ENCODE results near the gene MME.

Gene MME

DNA sequence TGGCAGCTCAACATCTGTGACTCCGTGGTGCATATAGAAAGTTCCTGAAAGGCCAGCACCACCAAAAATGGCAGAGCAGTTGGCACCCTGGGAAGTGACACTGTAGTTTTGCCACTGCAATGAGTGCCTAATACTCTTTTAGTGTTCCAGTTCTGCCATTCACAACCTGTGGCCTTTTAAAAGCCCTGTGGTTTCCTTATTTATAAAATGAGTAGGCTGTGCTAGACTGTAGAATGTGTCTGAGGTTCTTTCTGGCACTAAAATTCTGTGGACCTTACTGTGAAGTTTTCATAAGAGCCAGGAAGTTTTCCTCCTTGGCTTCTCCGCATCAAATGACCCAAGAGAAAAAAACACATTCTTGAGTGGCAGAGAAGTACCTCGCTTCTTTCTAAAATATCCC lies 74.1 kb downstream of the MME start:
- TF ChIP-seq, protein P1, sequence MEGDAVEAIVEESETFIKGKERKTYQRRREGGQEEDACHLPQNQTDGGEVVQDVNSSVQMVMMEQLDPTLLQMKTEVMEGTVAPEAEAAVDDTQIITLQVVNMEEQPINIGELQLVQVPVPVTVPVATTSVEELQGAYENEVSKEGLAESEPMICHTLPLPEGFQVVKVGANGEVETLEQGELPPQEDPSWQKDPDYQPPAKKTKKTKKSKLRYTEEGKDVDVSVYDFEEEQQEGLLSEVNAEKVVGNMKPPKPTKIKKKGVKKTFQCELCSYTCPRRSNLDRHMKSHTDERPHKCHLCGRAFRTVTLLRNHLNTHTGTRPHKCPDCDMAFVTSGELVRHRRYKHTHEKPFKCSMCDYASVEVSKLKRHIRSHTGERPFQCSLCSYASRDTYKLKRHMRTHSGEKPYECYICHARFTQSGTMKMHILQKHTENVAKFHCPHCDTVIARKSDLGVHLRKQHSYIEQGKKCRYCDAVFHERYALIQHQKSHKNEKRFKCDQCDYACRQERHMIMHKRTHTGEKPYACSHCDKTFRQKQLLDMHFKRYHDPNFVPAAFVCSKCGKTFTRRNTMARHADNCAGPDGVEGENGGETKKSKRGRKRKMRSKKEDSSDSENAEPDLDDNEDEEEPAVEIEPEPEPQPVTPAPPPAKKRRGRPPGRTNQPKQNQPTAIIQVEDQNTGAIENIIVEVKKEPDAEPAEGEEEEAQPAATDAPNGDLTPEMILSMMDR (IDR thresholded peaks at IDR 0.05; ENCODE audit: low read length, missing control alignments) = no peak
- H3K4me3 ChIP-seq (replicated peaks; ENCODE audit: low read depth, low read length) = no peak overlapping the region
- DNase-seq (ENCODE audit: low read depth) = no peak

DNA sequence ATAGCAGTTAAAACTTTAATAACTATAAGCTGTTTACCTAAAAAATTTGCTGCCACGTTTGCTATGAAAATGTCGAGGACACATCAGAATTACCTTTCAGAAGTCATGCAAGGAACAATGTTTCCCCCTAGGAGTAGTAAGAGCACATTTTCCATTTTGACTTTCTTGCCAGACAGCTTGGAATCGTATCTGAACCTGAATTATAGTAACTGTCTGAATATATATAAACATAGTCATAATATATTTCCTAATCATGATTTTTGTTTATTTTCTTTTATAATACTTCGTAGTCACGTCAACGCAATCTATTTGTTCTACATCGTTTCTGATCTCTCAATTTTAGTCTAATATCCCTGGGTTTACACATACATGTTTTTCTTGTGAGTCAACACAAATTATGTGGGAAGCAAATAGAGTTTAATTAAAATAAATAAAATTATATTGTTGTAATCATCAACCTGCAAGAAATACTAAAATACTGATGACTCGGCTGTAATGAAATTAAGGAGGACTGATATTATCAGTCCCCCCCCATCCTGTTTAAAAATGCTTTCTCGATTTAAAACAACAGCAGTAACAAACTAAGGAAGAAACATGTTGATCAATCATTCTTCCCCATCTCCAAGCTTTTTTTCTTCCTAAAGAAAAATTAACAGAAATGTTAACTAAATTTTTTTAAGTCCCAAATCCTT lies 78.4 kb downstream of the MME start:
- no peak overlapping the region for H3K4me3 ChIP-seq (replicated peaks; ENCODE audit: low read depth, low read length)
- no peak for DNase-seq (ENCODE audit: low read depth)
- TF ChIP-seq, protein P1 (IDR thresholded peaks at IDR 0.05; ENCODE audit: low read length, missing control alignments) = no peak

DNA sequence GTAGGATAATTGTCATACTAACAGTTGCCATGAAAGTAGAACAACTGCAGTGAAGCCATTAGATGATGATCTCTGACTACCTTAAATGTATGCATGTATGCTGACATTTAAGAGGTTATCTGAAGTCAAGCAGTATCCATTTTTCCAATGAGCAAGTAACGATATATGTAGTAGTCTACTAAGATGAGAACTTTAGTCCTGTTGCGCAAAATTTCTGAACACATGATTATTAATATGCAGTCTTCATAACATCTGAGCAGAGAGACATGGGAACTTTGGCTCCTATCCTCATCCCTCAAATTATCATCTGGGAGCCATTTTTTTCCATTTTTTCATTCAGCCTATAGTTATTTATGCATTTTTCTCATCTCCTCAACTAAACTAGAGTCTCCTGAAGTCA lies 79.2 kb downstream of the MME start:
- TF ChIP-seq, protein P1 (IDR thresholded peaks at IDR 0.05; ENCODE audit: low read length, missing control alignments) = no peak
- no peak overlapping the region for H3K4me3 ChIP-seq (replicated peaks; ENCODE audit: low read depth, low read length)
- no peak for DNase-seq (ENCODE audit: low read depth)

DNA sequence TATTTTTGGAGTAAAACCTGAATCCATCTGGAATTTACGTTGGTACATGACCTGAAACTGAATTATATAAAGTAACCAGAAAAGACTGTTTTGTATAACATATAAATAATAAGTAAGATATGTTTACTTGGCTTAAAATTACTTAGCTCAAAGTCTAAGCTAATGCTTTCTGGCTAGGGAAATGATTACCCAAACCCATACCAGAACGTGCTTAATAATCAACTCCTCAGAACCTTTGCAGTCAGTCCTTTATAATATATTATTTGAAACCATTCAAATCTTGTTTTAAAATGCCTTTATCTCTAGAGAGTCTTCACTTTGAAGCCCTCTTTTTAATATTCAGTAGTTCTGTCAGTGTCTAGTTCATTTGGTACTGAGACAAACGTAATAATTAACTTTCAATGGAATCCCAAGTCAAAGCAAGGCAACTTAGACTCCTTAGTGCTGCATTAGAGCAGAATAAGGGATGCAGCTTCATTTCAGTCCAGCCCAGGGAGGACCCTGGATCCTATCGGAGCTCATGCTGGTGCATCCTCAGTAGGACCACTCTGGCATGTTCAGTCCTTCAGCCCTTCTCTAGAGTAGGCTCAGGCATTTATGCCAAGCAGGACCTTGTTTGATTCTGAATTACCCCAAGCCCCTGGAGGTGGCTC lies 81.6 kb downstream of the MME start:
- DNase-seq (ENCODE audit: low read depth) = no peak
- TF ChIP-seq, protein P1 (IDR thresholded peaks at IDR 0.05; ENCODE audit: low read length, missing control alignments) = no peak
- no peak overlapping the region for H3K4me3 ChIP-seq (replicated peaks; ENCODE audit: low read depth, low read length)

DNA sequence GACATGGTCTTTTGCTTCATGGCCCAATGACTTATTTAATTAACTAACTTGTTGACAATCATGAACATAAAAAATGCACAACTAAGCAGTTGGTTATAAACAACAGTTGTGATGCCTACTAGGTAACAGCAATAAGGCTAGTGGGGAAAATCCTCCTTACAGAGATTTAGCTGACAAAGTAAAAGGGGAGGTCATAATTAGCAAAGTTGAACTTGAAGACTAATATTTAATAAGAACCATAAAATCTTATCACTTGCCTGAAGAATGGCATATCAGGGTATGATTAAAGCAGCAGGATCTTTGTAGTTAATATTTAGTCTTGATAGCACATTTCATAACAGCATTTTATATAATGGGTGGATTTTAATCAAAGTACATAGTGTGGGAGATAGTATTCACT lies 84.2 kb downstream of the MME start:
- TF ChIP-seq, protein P1 (IDR thresholded peaks at IDR 0.05; ENCODE audit: low read length, missing control alignments) = no peak
- no peak overlapping the region for H3K4me3 ChIP-seq (replicated peaks; ENCODE audit: low read depth, low read length)
- no peak for DNase-seq (ENCODE audit: low read depth)

DNA sequence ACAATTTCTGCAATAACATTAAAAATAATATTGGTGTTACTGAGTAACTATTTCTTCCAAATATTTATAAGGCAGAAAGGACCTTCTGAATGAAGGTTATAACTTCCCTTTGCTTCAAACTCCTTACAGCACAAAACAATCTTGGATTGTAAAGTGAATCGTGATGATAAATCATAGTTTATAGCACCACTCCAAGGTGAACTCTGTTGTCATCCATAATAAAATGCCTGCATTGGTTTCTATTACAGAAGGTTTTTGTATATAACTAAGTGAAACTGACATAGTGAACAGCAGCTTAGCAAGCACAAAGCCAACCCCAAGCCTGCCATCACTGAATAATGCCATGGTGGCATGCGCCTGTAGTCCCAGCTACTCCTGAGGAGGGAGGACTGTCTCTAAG lies 86.3 kb downstream of the MME start:
- no peak overlapping the region for H3K4me3 ChIP-seq (replicated peaks; ENCODE audit: low read depth, low read length)
- DNase-seq (ENCODE audit: low read depth) = no peak
- TF ChIP-seq, protein P1 (IDR thresholded peaks at IDR 0.05; ENCODE audit: low read length, missing control alignments) = no peak

DNA sequence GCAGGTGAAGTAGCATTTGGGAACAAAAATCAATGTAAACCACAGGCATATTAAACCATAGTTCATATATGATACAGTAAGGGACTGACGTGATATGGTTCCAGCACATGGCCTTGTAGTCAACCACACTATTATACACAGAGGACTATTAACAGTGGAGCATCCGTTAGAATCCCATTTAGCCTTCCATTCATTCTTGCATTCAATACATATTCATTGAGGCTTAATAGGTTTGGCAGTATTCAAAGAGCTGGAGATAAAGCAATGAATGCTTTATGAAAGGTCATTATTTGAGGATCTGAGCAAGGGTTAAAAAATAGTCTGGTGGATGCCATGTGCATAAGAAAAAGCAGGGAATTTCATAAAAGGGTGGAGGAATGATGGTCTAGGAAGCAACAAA lies 89.1 kb downstream of the MME start:
- DNase-seq (ENCODE audit: low read depth) = no peak
- H3K4me3 ChIP-seq (replicated peaks; ENCODE audit: low read depth, low read length) = no peak overlapping the region
- TF ChIP-seq, protein P1 (IDR thresholded peaks at IDR 0.05; ENCODE audit: low read length, missing control alignments) = no peak
